ENCODE results near the gene LRRC75B.
"Not testable (repeated sequence)": the region's sequence is repeated elsewhere in the genome, so short reads cannot be mapped to it uniquely, and the experiment has no call there.

LRRC75B gene

DNA sequence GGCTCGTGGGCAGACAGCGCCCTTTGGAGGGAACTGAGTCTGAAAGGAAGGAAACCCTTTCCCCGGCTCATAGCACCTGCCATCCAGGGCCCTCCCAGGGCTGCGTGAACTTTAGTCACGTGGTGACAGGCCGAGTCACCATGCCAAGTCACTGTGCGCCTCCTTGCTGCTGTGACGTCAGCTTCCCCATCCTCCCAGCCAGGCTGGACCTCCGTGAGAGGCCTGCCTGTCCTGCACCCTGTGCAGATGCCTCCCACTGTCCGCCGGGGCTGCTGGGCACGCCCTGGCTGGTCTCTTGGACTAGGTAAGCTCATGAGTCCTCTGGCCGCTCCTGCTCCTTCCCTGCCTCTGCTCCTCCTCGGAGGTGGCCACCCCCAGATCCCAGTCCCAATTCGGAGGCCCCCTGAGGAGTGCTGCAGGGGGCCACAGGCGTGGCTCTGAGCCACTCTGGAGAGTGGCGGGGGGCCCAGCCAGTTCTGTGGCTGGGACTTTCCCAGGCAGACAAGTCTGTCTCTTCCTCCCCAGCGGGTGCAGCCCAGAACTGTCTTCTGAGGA, 14.6 kb upstream of the LRRC75B start:
- peak; percentile 45 for DNase-seq (ENCODE audit: insufficient read length, low spot score)
- FAIRE-seq, result peak; percentile 72
- TF ChIP-seq TAF1 (IDR thresholded peaks at IDR 0.05; ENCODE audit: low read depth, low read length) (peak; percentile 39; the same call in 1 of the 2 replicates), POLR2A (IDR thresholded peaks at IDR 0.05; ENCODE audit: low read depth, low read length) (peak; percentile 43; the same call in 1 of the 2 replicates)

DNA sequence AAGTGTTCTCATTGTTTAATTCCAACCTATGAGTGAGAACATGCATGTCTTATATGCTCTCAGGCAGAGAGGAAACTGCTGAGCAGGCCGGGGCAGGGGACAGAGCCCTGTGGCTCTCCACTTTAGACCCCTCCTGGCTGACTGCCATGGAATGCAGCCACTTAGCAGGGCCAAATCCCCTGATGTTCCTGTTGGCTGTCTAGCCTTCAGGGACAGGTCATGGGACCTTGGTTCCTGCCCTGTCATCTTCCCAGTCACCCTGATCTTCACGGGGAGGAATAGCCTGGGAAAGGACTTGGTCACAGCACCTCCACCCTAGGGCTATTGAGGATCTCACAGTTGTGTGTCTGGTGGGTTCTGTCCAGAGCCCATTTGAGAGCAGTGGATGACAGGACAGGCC, 13.5 kb upstream of the LRRC75B start:
- DNase-seq (ENCODE audit: insufficient read length, low spot score); FAIRE-seq: not testable (repeated sequence)

DNA sequence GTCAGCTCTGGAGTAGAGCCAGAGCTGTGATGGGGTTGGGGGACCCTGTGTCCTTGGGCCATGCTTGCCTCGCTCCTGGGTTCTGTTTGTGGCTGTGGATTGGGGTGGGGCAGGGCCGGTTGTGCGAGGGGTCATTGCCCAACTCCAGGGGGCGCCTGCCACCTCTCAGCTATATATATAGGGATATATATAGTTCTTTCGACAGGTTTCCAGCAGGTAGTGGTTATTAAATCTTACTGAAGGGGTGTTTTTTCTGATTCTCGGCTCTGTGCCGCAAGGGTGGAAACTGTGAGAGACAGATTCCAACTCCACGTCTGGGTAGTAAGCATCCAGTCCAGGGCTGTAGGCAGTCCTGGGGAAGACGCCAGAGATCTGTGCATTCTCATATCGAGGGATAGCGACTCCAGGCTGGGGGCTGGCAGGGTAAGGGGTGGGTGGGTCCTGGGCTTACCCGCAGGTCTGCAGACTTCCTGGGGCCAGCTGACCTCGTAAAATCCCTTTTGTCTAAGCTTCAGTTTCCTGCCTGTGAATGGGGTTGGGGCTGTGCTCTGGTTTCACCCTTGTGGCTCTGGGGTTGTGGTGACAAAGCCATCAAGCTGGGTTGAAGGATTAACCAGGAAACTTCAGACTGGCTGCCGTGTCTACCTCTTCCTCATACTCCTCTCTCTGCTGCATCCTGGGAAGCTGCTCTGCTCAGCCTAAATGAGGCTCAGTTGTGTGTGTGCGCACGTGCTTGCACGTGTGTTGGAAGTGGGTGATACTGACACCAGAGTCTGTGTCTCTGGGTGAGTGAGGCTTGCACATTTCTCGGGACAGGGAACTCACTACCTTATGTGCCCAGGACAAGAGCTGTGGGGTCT, 11.1 kb upstream of the LRRC75B start:
- FAIRE-seq, result peak; percentile 67
- not testable (repeated sequence) for DNase-seq (ENCODE audit: insufficient read length, low spot score)

DNA sequence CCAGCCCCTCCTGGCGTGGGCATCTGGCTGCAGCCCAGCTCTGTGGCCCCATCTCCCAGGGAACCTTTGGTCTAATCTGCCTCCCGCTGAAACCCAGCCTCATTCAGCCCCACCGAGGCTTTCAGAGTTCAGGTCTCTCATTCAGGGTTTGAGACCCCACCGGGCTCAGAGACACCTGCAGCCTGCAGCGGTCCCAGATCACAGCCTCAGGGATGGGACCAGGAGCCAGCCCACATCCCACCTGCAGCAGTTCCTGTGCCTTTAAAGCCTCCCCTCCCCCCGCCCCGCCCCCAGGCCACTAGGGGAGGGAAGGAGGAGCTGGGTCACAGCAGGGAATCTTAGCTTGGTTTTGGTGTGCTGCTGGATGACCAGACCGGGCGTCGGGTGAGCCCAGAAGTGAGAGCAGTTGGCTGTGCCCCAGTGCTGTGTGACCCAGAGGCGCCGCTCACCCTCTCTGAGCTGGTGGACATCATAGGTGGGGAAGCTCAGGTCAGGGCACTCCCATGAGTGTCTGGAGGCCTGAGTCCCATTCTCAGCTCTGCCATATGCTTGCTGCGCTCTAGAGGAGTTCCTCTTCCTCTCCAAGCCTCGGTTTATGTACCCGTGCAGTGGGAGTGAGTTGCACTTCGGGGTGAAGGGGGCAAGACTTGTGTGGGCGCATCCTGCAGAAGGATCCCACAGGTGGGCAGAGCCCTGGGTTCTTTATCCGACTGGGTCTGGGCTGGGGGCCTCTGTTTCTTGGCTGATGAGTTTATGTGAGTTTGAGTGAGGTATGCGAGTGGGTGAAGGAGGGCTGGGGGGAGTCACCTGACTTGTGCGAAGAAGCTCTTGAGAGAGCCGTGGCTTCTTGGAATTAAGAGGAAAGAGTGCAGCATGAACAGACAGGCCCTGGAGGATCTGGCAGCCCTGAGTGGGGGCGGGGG, 10.2 kb upstream of the LRRC75B start, which contains the start of gene GGT1:
Gene GGT1 (plus strand): TSS at position 347 of the 923 bp plus-strand sequence. CDS start 7,889 bp downstream, outside the sequence.
- not testable (repeated sequence) for DNase-seq (ENCODE audit: insufficient read length, low spot score); FAIRE-seq

DNA sequence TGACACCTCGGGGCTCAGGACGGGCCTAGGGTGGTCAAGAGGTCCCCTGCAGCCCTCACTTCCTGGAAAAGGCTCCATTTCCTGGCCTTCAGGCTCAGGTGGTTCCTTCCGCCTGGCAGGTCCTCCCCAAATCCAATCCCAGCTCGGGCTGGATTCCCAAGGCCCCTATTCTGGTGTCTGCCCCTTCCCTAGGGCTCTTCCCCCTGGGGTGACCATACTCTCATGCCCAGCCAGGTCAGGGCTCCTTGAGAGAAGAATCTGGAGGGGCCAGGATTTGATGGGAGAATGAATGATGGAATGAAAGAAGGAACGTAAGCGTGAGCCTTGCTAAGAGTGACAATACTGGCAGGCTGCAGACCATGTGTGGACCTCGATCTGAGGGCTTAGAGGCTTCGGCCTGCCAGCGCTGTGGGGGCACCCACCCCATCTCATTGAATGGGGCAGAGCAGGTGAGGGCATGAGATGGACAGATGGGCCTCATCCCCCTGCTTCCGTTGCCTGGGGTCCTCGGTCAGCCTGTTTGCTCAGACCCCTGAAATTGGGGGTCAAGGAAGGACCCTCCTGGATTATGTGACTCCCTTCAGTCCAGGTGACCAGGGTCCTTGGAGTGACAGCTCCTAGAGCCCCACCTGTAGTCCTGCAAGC, 9.4 kb upstream of the LRRC75B start:
- DNase-seq (ENCODE audit: insufficient read length, low spot score); FAIRE-seq: not testable (repeated sequence)

DNA sequence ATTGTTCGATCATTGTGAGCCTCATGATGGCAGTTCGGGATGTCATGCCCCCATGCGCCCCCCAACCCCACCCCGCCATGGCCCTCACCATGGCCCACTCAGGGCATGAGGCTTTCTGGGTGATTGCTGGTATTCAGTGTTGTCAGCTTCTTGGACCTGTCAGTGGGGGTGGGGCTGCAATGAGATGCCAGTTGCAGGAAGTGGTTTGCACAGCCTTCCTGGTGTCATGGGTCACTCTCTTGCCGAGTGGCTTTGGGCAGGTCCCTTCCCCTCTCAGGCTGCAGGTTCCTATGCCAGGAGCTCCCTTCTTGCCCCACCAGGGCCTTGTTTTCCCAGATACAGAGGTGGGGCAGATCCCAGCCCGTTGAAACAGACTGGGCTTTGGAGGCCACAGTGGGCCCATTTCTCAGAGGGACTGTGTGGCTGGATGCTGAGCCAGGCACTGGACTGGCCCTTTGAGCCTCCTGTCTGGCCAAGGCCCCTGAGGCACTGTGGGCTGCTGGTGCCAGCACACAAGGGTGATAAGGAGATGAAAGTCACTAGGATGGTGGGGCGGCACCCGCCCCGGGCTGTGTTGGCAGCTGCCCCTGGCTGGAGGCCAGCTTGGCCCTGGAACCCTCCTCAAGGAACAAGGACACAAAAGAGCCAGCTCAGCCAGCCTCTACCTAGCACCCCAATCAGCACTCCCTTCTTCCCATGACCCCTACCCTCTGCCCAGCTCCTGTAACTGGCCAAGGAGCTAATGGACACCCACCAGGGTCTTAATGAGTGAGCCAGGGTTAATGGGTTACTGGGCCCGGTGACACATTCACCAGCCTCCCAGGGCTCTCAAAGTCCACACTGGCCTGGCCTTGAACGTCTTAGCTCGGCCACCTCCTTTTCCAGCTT, 8.6 kb upstream of the LRRC75B start:
- TF ChIP-seq SPI1 (IDR thresholded peaks at IDR 0.05; ENCODE audit: low read depth, low read length), result no peak
- TF ChIP-seq POLR2AphosphoS5 (IDR thresholded peaks at IDR 0.05; ENCODE audit: low read depth, low read length), result no peak
- no peak for TF ChIP-seq POLR2A (IDR thresholded peaks at IDR 0.05; ENCODE audit: low read depth, low read length)
- TF ChIP-seq PAX5 (IDR thresholded peaks at IDR 0.05; ENCODE audit: insufficient read depth, low read length, severe bottlenecking), result no peak
- no peak for TF ChIP-seq TAF1 (IDR thresholded peaks at IDR 0.05; ENCODE audit: low read depth, low read length)
- TF ChIP-seq POU2F2 (IDR thresholded peaks at IDR 0.05; ENCODE audit: low read depth, low read length), result no peak
- no peak for DNase-seq (ENCODE audit: insufficient read length, low spot score)
- peak; percentile 16 for FAIRE-seq

DNA sequence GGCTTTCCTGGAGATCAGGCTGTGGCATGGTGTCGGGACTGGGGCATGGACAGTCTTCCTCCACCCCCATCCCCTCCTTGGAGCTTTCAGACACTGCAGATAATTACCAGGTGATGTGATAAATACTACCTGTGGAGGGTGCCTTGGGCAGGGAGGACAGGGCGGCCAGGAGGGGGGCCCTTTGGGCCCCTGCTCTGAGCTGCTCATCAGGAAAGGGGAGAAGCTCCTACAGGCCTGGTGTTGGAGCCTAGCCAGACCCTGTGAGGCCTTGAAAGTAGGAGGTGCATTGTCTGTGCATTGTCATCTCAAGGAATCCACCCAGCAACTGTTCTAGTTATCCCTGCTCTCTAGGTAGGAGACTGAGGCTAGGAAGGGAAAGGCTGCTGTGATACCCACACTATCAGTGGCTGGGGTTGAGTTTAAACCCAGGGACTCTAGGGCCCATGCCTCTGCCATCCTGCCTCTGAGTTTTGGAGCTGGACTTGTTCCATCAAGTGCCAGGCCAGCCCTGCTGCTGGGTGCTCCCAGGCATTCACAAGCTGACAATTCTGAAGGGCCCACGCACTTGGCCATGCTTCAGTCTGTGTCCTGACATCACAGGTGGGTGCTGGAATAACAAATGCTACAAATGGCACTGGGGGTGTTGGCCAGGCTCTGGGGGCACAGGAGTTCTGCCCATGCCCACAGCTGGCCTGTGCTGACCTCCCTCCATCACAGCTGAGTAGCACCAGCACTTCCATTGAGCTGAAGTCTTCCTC, 7.3 kb upstream of the LRRC75B start:
- not testable (repeated sequence) for DNase-seq (ENCODE audit: insufficient read length, low spot score)
- FAIRE-seq, result peak; percentile 51

DNA sequence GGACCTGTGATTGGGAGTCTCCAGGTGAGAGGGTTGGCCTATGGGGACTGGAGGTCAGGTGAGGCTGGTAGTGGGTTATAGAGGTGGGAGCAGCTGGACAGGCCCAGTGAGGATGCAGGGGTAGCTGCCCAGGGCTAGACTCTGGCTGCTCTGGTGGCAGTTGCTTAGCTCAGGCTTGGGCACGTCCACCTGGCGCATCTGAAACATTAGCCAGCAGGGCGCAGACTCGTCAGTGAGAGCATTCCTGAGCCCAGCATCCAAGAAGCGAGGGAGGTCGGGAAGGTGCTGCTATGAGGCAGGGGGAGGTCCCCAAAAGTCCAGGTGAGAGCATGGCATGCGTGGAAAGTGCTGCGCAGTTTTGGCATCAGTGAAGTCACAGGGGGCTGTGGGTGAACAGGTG, 6.6 kb upstream of the LRRC75B start:
- no peak for FAIRE-seq
- TF ChIP-seq TAF1 (IDR thresholded peaks at IDR 0.05; ENCODE audit: low read depth, low read length), result no peak
- no peak for TF ChIP-seq POU2F2 (IDR thresholded peaks at IDR 0.05; ENCODE audit: low read depth, low read length)
- TF ChIP-seq POLR2A (IDR thresholded peaks at IDR 0.05; ENCODE audit: low read depth, low read length), result no peak
- TF ChIP-seq PAX5 (IDR thresholded peaks at IDR 0.05; ENCODE audit: insufficient read depth, low read length, severe bottlenecking), result no peak
- no peak for TF ChIP-seq SPI1 (IDR thresholded peaks at IDR 0.05; ENCODE audit: low read depth, low read length)
- TF ChIP-seq POLR2AphosphoS5 (IDR thresholded peaks at IDR 0.05; ENCODE audit: low read depth, low read length), result no peak
- DNase-seq (ENCODE audit: insufficient read length, low spot score), result no peak

DNA sequence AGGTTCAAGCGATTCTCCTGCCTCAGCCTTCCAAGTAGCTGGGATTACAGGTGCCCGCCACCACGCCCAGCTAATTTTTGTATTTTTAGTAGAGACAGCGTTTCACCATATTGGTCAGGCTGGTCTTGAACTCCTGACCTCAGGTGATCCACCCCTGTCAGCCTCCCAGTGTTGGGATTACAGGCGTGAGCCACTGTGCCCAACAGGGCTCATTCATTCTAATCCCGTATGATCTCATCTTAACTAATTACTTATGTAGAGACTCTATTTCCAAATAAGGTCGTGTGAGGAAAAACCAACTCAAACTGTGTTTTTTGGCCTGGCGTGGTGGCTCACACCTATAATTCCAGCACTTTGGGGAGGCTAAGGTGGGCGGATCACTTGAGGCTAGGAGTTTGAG, 4.2 kb upstream of the LRRC75B start:
- not testable (repeated sequence) for DNase-seq (ENCODE audit: insufficient read length, low spot score); FAIRE-seq

DNA sequence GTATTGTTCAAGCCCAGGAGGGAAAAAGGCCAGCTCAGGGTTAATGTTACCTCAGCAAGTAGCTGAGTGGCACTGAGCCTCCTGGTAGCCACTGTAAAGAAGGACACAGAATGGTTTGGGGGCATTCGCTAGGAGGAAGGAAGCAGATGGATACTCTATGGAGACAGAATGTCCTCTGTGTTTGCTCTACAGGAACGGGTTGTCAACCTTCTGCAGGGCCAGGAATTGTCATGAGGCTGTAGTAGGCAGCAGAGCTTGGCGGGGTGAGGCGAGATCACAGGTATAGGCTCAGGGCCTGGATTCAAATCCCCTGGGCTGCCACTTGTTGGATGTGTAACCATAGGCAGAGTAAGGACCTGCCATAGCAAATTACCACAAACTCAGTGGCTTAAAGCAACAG, 3.0 kb upstream of the LRRC75B start:
- no peak for FAIRE-seq
- TF ChIP-seq POU2F2 (IDR thresholded peaks at IDR 0.05; ENCODE audit: low read depth, low read length), result no peak
- no peak for TF ChIP-seq SPI1 (IDR thresholded peaks at IDR 0.05; ENCODE audit: low read depth, low read length)
- no peak for TF ChIP-seq PAX5 (IDR thresholded peaks at IDR 0.05; ENCODE audit: insufficient read depth, low read length, severe bottlenecking)
- no peak for TF ChIP-seq POLR2A (IDR thresholded peaks at IDR 0.05; ENCODE audit: low read depth, low read length)
- TF ChIP-seq TAF1 (IDR thresholded peaks at IDR 0.05; ENCODE audit: low read depth, low read length), result no peak
- TF ChIP-seq POLR2AphosphoS5 (IDR thresholded peaks at IDR 0.05; ENCODE audit: low read depth, low read length), result no peak
- no peak for DNase-seq (ENCODE audit: insufficient read length, low spot score)

Measured in GM12891 (cell line).